ENCODE data around the gene GPRC5B. TPM values are rescaled to one million over a fixed set of nuclear protein-coding genes. Genes with fewer than 3 reads are reported as not detected.
A peak's percentile ranks its signal among the peaks of the same experiment; 100 is the strongest.

GPRC5B gene
- total RNA-seq, 1 donor from 2014 or later = 11.2 TPM

GRCh38 chr16:19911747-19912454, 27.3 kb upstream of the GPRC5B start:
- no peaks in the 10 kb centered on the region for H3K27me3 ChIP-seq (ENCODE audit: control insufficient read depth, insufficient read depth, low read length)
- TF ChIP-seq CTCF (IDR thresholded peaks at IDR 0.05; ENCODE audit: insufficient read depth, low read length, poor library complexity, severe bottlenecking) = no peak
- no peak for DNase-seq (ENCODE audit: low read depth)
- no peak overlapping the region for H3K4me3 ChIP-seq (ENCODE audit: low read depth, low read length)
- no peaks in the 10 kb centered on the region for H3K36me3 ChIP-seq (ENCODE audit: control insufficient read depth, insufficient read depth, low read length)

- TF ChIP-seq CTCF (IDR thresholded peaks at IDR 0.05; ENCODE audit: insufficient read depth, low read length, poor library complexity, severe bottlenecking) = no peak
- no peaks in the 10 kb centered on the region for H3K27me3 ChIP-seq (ENCODE audit: control insufficient read depth, insufficient read depth, low read length)
- no peaks in the 10 kb centered on the region for H3K36me3 ChIP-seq (ENCODE audit: control insufficient read depth, insufficient read depth, low read length)
- DNase-seq (ENCODE audit: low read depth) = no peak
- no peak overlapping the region for H3K4me3 ChIP-seq (ENCODE audit: low read depth, low read length)
Measured at GRCh38 chr16:19911204-19911603, 26.6 kb upstream of the GPRC5B start.

- H3K27me3 ChIP-seq (ENCODE audit: control insufficient read depth, insufficient read depth, low read length) = no peaks in the 10 kb centered on the region
- H3K4me3 ChIP-seq (ENCODE audit: low read depth, low read length) = no peak overlapping the region
- no peak for DNase-seq (ENCODE audit: low read depth)
- no peaks in the 10 kb centered on the region for H3K36me3 ChIP-seq (ENCODE audit: control insufficient read depth, insufficient read depth, low read length)
- TF ChIP-seq CTCF (IDR thresholded peaks at IDR 0.05; ENCODE audit: insufficient read depth, low read length, poor library complexity, severe bottlenecking) = no peak
Measured at GRCh38 chr16:19909750-19910322, 25.2 kb upstream of the GPRC5B start.

- Histone ChIP-seq H3K27me3 (ENCODE audit: control insufficient read depth, insufficient read depth, low read length) (no peaks in the 10 kb centered on the region), H3K4me3 (ENCODE audit: low read depth, low read length) (no peak overlapping the region), H3K36me3 (ENCODE audit: control insufficient read depth, insufficient read depth, low read length) (no peaks in the 10 kb centered on the region)
- DNase-seq (ENCODE audit: low read depth) = no peak
- TF ChIP-seq CTCF (IDR thresholded peaks at IDR 0.05; ENCODE audit: insufficient read depth, low read length, poor library complexity, severe bottlenecking) = no peak
Measured at GRCh38 chr16:19908921-19909320, 24.3 kb upstream of the GPRC5B start.

- H3K36me3 ChIP-seq (ENCODE audit: control insufficient read depth, insufficient read depth, low read length) = no peaks in the 10 kb centered on the region
- DNase-seq (ENCODE audit: low read depth) = no peak
- peak; percentile 95 for TF ChIP-seq CTCF (IDR thresholded peaks at IDR 0.05; ENCODE audit: insufficient read depth, low read length, poor library complexity, severe bottlenecking)
- no peak overlapping the region for H3K4me3 ChIP-seq (ENCODE audit: low read depth, low read length)
- no peaks in the 10 kb centered on the region for H3K27me3 ChIP-seq (ENCODE audit: control insufficient read depth, insufficient read depth, low read length)
Measured at GRCh38 chr16:19907161-19907992, 22.7 kb upstream of the GPRC5B start.

Data from kidney epithelial cell (primary cell).